LHCN-M2 (cell line): ENCODE measurements around the gene JHY. TPM values are rescaled to one million over a fixed set of nuclear protein-coding genes. Genes with fewer than 3 reads are reported as not detected.
"Not testable (repeated sequence)": the region's sequence is repeated elsewhere in the genome, so short reads cannot be mapped to it uniquely, and the experiment has no call there.

Source experiments
- DNase-seq: peaks from one replicate; pipeline ENCODE4 v3.0.0-alpha.2; 2012; ENCODE audit warnings: low read depth
- polyA plus RNA-seq: library from polyadenylated mRNA; unstranded; fragments of >200 nt; gene quantifications from one replicate; pipeline ENCODE4 v1.2.1, GENCODE V29; 2012; ENCODE audit warnings: missing spikeins
- total RNA-seq: library from RNA; depleted of rRNA; stranded (reverse); fragments of >200 nt; gene quantifications from 2 replicates; pipeline ENCODE4 v1.2.3, GENCODE V29; 2014; rRNA removed

JHY gene
- total RNA-seq = 0.38 and 0.52 TPM in 2 replicates
- 0.98 TPM for polyA plus RNA-seq

GRCh38 chr11:122882189-122882856 is at the start of gene JHY:
Gene JHY, plus strand, starts transcription at chr11:122882759. Its CDS starts 3,091 bp downstream, at chr11:122885850.
- DNase-seq = no peak

- no peak for DNase-seq
Measured at GRCh38 chr11:122833846-122834464, 48.6 kb upstream of the JHY start.

GRCh38 chr11:122836916-122837315 is 45.6 kb upstream of the JHY start:
- DNase-seq = no peak

GRCh38 chr11:122837528-122838346 is 44.8 kb upstream of the JHY start:
- no peak for DNase-seq

- DNase-seq = no peak
Measured at GRCh38 chr11:122843281-122844141, 39.0 kb upstream of the JHY start.

GRCh38 chr11:122847466-122847865 is 35.1 kb upstream of the JHY start:
- no peak for DNase-seq

GRCh38 chr11:122848186-122848585 is 34.4 kb upstream of the JHY start:
- DNase-seq = no peak

- DNase-seq = peak; percentile 21
Measured at GRCh38 chr11:122850076-122850631, 32.4 kb upstream of the JHY start.

GRCh38 chr11:122851366-122851966 is 31.1 kb upstream of the JHY start:
- no peak for DNase-seq

- DNase-seq = peak; percentile 36
Measured at GRCh38 chr11:122852074-122852795, 30.3 kb upstream of the JHY start.

- no peak for DNase-seq
Measured at GRCh38 chr11:122852796-122853160, 29.8 kb upstream of the JHY start.

GRCh38 chr11:122853261-122853660 is 29.3 kb upstream of the JHY start:
- no peak for DNase-seq

- peak; percentile 73 for DNase-seq
Measured at GRCh38 chr11:122853971-122854446, 28.6 kb upstream of the JHY start.

GRCh38 chr11:122861631-122862030 is 20.9 kb upstream of the JHY start:
- DNase-seq = no peak

- DNase-seq = no peak
Measured at GRCh38 chr11:122862091-122862490, 20.5 kb upstream of the JHY start.

- not testable (repeated sequence) for DNase-seq
Measured at GRCh38 chr11:122863154-122863553, 19.4 kb upstream of the JHY start.

- DNase-seq = peak; percentile 34
Measured at GRCh38 chr11:122863704-122864326, 18.7 kb upstream of the JHY start.

GRCh38 chr11:122864386-122865115 is 18.0 kb upstream of the JHY start:
- DNase-seq = no peak

GRCh38 chr11:122869622-122870021 is 12.9 kb upstream of the JHY start:
- DNase-seq = no peak
